HFFc6 (cell line): Measurements from ENCODE around the gene CAMKV. TPM values are rescaled to one million over a fixed set of nuclear protein-coding genes. Genes with fewer than 3 reads are reported as not detected.
A peak's percentile ranks its signal among the peaks of the same experiment; 100 is the strongest.

Experiments
- DNase-seq: peaks from one replicate; pipeline ENCODE4 v3.0.0-alpha.2; 2018
- H3K27ac Mint-ChIP-seq: 2 replicates; pipeline ENCODE4 v1.8.0; 2020; ENCODE audit warnings: mild to moderate bottlenecking, mixed read lengths
- H3K27me3 Mint-ChIP-seq: 2 replicates; pipeline ENCODE4 v1.8.0; 2021; ENCODE audit warnings: mild to moderate bottlenecking, moderate library complexity, mixed read lengths; ENCODE audit not compliant: insufficient read depth
- H3K36me3 Mint-ChIP-seq: 2 replicates; pipeline ENCODE4 v1.8.0; 2021; ENCODE audit warnings: low read depth, mixed read lengths
- H3K4me1 Mint-ChIP-seq: 2 replicates; pipeline ENCODE4 v1.8.0; 2020; ENCODE audit warnings: low read depth, mixed read lengths
- H3K4me3 Mint-ChIP-seq: 2 replicates; pipeline ENCODE4 v1.8.0; 2020; ENCODE audit warnings: mild to moderate bottlenecking, moderate library complexity, mixed read lengths
- H3K9me3 Mint-ChIP-seq: 2 replicates; pipeline ENCODE4 v1.8.0; 2020; ENCODE audit warnings: mild to moderate bottlenecking, mixed read lengths
- CTCF ChIP-seq: fragments of 200-600 bp; sonication (generic); IDR thresholded peaks from 2 replicates; pipeline ENCODE4 v1.5.0; 2021; ENCODE audit warnings: antibody characterized with exemption, mild to moderate bottlenecking
- total RNA-seq, 6 experiments: library from RNA; stranded (reverse); fragmentation: NEBNext Ultra II Directional; extraction: Animal tissue kit (Norgen Biotek cat#: 25700); gene quantifications; 2 replicates in 1 of 6; 3 replicates in 5 of 6; pipeline ENCODE4 v1.2.3, GENCODE V29; 2021

The CAMKV gene
- total RNA-seq, 6 experiments from 2014 or later, result not detected

DNA sequence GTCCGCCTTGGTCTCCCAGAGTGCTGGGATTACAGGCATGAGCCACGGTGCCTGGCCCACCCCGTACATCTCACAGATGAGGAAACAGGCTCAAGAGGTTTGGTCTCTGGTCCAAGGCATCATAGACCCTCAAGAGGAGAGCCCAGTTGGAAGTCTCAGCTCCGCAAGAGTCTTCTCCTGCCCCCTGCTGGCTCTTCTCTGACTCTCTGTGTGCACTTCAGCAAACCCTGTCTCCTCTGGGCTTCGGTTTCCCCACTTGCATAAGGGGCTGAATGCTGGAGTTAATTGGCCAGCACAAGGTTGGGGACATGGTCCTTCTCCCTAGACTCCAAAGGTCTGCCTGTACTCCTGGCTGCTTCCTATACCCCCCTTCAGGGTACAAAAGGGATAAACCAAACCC, 30.1 kb upstream of the CAMKV start:
- H3K9me3 Mint-ChIP-seq, result no peaks in the 10 kb centered on the region
- peak; percentile 55 for TF ChIP-seq CTCF
- DNase-seq, result no peak
- H3K27ac Mint-ChIP-seq, result no peak overlapping the region
- peaks cover 1% of the 10 kb centered on the region; the same call in 1 of the 2 replicates for H3K27me3 Mint-ChIP-seq
- H3K4me1 Mint-ChIP-seq, result peaks cover 9% of the 10 kb centered on the region
- no peak overlapping the region for H3K4me3 Mint-ChIP-seq
- H3K36me3 Mint-ChIP-seq, result no peaks in the 10 kb centered on the region

- DNase-seq, result no peak
- Mint-ChIP-seq H3K36me3 (no peaks in the 10 kb centered on the region), H3K27me3 (peaks cover 1% of the 10 kb centered on the region; the same call in 1 of the 2 replicates), H3K4me3 (no peak overlapping the region), H3K9me3 (no peaks in the 10 kb centered on the region), H3K27ac (no peak overlapping the region), H3K4me1 (peaks cover 9% of the 10 kb centered on the region)
- TF ChIP-seq CTCF, result no peak
Observed at GRCh38 chr3:49898991-49899390, 29.3 kb upstream of the CAMKV start.

DNA sequence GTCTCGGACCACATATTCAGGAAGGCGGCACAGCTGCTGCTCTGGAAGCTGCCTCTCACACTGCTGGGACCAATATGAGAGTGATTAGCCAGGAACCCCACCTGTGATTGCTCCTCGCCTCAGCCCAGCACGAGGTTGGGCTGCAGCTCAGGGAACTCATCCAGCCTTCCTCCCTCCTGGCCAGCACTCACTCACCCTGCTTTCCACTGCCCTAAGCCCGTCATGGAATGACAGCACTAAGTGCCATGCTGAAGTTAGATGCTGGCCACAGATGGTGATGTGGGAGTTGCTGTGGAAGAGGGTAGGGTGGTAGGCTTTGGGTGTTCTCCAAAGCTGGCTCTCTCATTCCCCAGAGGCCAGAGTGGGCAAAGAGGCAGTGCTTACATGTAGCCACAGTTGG, 26.6 kb upstream of the CAMKV start:
- H3K4me3 Mint-ChIP-seq, result no peak overlapping the region
- TF ChIP-seq CTCF, result no peak
- peaks cover 7% of the 10 kb centered on the region for H3K4me1 Mint-ChIP-seq
- DNase-seq, result no peak
- H3K27me3 Mint-ChIP-seq, result peaks cover 1% of the 10 kb centered on the region; the same call in 1 of the 2 replicates
- no peaks in the 10 kb centered on the region for H3K9me3 Mint-ChIP-seq
- no peaks in the 10 kb centered on the region for H3K36me3 Mint-ChIP-seq
- no peak overlapping the region for H3K27ac Mint-ChIP-seq

GRCh38 chr3:49895791-49896190, 26.1 kb upstream of the CAMKV start:
- no peak for TF ChIP-seq CTCF
- Mint-ChIP-seq H3K27ac (no peak overlapping the region), H3K4me3 (no peak overlapping the region)

DNA sequence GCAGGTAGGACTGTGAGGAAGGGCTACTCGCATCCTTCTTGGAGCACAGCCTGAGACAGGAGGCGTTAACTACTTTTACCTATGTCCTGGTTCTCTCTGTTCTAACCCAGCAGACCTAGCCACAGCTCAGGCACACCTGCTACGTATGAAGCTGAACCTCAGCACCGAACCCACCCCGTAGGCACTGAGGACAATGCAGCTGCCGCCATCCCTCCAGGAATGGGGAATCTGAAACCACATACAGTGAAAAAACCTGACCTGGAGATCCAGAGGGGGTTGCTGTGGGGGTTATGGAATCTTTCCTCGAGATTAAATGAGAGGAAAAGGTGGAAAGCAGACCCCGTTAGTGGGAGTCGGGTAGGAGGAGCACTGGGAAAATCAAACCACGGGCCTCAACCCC, 19.6 kb upstream of the CAMKV start:
- DNase-seq, result no peak

More at GRCh38 chr3:49895791-49896190, 26.1 kb upstream of the CAMKV start:
- H3K36me3 Mint-ChIP-seq, result no peaks in the 10 kb centered on the region
- H3K4me1 Mint-ChIP-seq, result peaks cover 2% of the 10 kb centered on the region
- DNase-seq, result no peak
- H3K27me3 Mint-ChIP-seq, result peaks cover 1% of the 10 kb centered on the region
- H3K9me3 Mint-ChIP-seq, result no peaks in the 10 kb centered on the region

More for the DNA sequence above, 19.6 kb upstream of the CAMKV start:
- Mint-ChIP-seq H3K27me3 (peaks cover 2% of the 10 kb centered on the region; the same call in 1 of the 2 replicates), H3K4me1 (no peaks in the 10 kb centered on the region), H3K36me3 (no peaks in the 10 kb centered on the region), H3K27ac (no peak overlapping the region), H3K4me3 (no peak overlapping the region), H3K9me3 (no peaks in the 10 kb centered on the region)
- no peak for TF ChIP-seq CTCF
